IMR-90 (cell line): ENCODE measurements around the gene TBC1D16. TPM values are rescaled to one million over a fixed set of nuclear protein-coding genes. Genes with fewer than 3 reads are reported as not detected.

Source experiments
- ATAC-seq: fragments of 200-7000 bp; cut with Tn5 transposase; 2 replicates; pipeline ENCODE4 v1.9.1; 2020; ENCODE audit warnings: low read depth, mild to moderate bottlenecking, moderate library complexity
- BruUV-seq: library from RNA; stranded (reverse); fragments of 400-500 nt; replicated peaks from 2 replicates; lab custom pipeline; 2021; lab: Mats Ljungman, UMichigan
- CTCF ChIA-PET: fragments of 300-600 bp; formaldehyde crosslinking; extraction: SDS; loops from one replicate; lab custom pipeline; 2021; ENCODE audit warnings: antibody characterized with exemption; lab: Yijun Ruan, JAX
- POLR2A ChIA-PET: fragments of 300-600 bp; sonication (Branson Sonifier 250); formaldehyde crosslinking; loops from one replicate; lab custom pipeline; 2022; ENCODE audit warnings: antibody characterized with exemption; ENCODE audit not compliant: unreplicated experiment; lab: Charles Lee
- DNase-seq: peaks from one replicate; pipeline ENCODE4 v3.0.0; 2013
- H2AFZ ChIP-seq: replicated peaks from 2 replicates; pipeline ENCODE3; 2013; ENCODE audit warnings: low read length, mild to moderate bottlenecking; ENCODE audit not compliant: poor library complexity
- H2AK5ac ChIP-seq: 2 replicates; pipeline ENCODE4 v1.6.1; 2013; ENCODE audit warnings: low read depth, low read length, inconsistent platforms
- H2AK9ac ChIP-seq: replicated peaks from 2 replicates; pipeline ENCODE3; 2013; ENCODE audit warnings: mild to moderate bottlenecking, low read depth, low read length, moderate library complexity; ENCODE audit not compliant: poor library complexity
- H2BK120ac ChIP-seq: 2 replicates; pipeline ENCODE4 v1.6.1; 2013; ENCODE audit warnings: low read depth, low read length, inconsistent platforms
- H2BK15ac ChIP-seq: 3 replicates; pipeline ENCODE4 v1.6.1; 2013; ENCODE audit warnings: low read depth, low read length, inconsistent platforms
- H2BK20ac ChIP-seq: 2 replicates; pipeline ENCODE4 v1.6.1; 2013; ENCODE audit warnings: low read depth, mild to moderate bottlenecking, inconsistent platforms, low read length, moderate library complexity
- H2BK5ac ChIP-seq: 2 replicates; pipeline ENCODE4 v1.6.1; 2013; ENCODE audit warnings: mild to moderate bottlenecking, low read depth, low read length, inconsistent platforms; ENCODE audit not compliant: poor library complexity, severe bottlenecking
- H3K14ac ChIP-seq: replicated peaks from 2 replicates; pipeline ENCODE4 v1.6.1; 2013; ENCODE audit warnings: low read depth, low read length, inconsistent platforms
- H3K18ac ChIP-seq: 2 replicates; pipeline ENCODE4 v1.6.1; 2013; ENCODE audit warnings: low read depth, low read length, control low read depth
- H3K23ac ChIP-seq: 2 replicates; pipeline ENCODE4 v1.6.1; 2013; ENCODE audit warnings: low read depth, low read length, inconsistent platforms
- H3K27ac ChIP-seq: 2 replicates; pipeline ENCODE4 v1.5.1; 2013; ENCODE audit warnings: mild to moderate bottlenecking, control low read depth, low read length; ENCODE audit not compliant: insufficient read depth
- H3K27me3 ChIP-seq: 2 replicates; pipeline ENCODE4 v1.6.1; 2013; ENCODE audit warnings: low read length; ENCODE audit not compliant: control insufficient read depth, insufficient read depth
- H3K36me3 ChIP-seq: 2 replicates; pipeline ENCODE4 v1.6.1; 2013; ENCODE audit warnings: low read length, mixed read lengths; ENCODE audit not compliant: control insufficient read depth, insufficient read depth
- H3K4ac ChIP-seq: 2 replicates; pipeline ENCODE4 v1.6.1; 2013; ENCODE audit warnings: low read depth, low read length, inconsistent platforms
- H3K4me1 ChIP-seq: 2 replicates; pipeline ENCODE4 v1.6.1; 2013; ENCODE audit warnings: low read length, mixed read lengths; ENCODE audit not compliant: control insufficient read depth, insufficient read depth
- H3K4me2 ChIP-seq: 2 replicates; pipeline ENCODE4 v1.6.1; 2013; ENCODE audit warnings: low read depth, mild to moderate bottlenecking, control low read depth, low read length, moderate library complexity
- H3K4me3 ChIP-seq: 2 replicates; pipeline ENCODE4 v1.5.1; 2013; ENCODE audit warnings: low read depth, mild to moderate bottlenecking, control low read depth, low read length, moderate library complexity; ENCODE audit not compliant: insufficient read depth
- H3K56ac ChIP-seq: 2 replicates; pipeline ENCODE4 v1.6.1; 2013; ENCODE audit warnings: low read length, inconsistent platforms; ENCODE audit not compliant: insufficient read depth; ENCODE audit errors: extremely low read depth
- H3K79me1 ChIP-seq, 2 experiments: 2 replicates each; pipeline ENCODE4 v1.6.1; 2013; ENCODE audit warnings: low read length in 2 of 2, inconsistent platforms in 1 of 2, low read depth in 1 of 2
- H3K9ac ChIP-seq: 2 replicates; pipeline ENCODE4 v1.6.1; 2013; ENCODE audit warnings: low read depth, low read length, control low read depth
- H3K9me1 ChIP-seq: 2 replicates; pipeline ENCODE4 v1.6.1; 2013; ENCODE audit warnings: low read length, inconsistent platforms; ENCODE audit not compliant: insufficient read depth
- H3K9me3 ChIP-seq: 2 replicates; pipeline ENCODE4 v1.6.1; 2013; ENCODE audit warnings: low read length; ENCODE audit not compliant: control insufficient read depth, insufficient read depth
- H4K20me1 ChIP-seq: 2 replicates; pipeline ENCODE4 v1.6.1; 2013; ENCODE audit warnings: low read length, inconsistent platforms; ENCODE audit not compliant: insufficient read depth
- H4K5ac ChIP-seq: 2 replicates; pipeline ENCODE4 v1.6.1; 2013; ENCODE audit warnings: mild to moderate bottlenecking, low read depth, low read length, control low read depth
- H4K8ac ChIP-seq, 2 experiments: 2 replicates each; pipeline ENCODE4 v1.6.1; 2013; ENCODE audit warnings: low read depth in 2 of 2, low read length in 2 of 2, control low read depth in 1 of 2, inconsistent platforms in 1 of 2
- H4K91ac ChIP-seq: 2 replicates; pipeline ENCODE4 v1.6.1; 2013; ENCODE audit warnings: low read depth, low read length, inconsistent platforms; ENCODE audit not compliant: insufficient read depth
- BHLHE40 ChIP-seq: fragments of 150-350 bp; IDR thresholded peaks from 2 replicates; pipeline ENCODE4 v1.6.1; 2016; ENCODE audit warnings: mild to moderate bottlenecking, low read depth, low read length
- CEBPB ChIP-seq: IDR thresholded peaks from 2 replicates; pipeline ENCODE4 v1.6.1; 2012; ENCODE audit warnings: low read depth, low read length, improper control_type of control experiment
- CTCF ChIP-seq: conservative IDR thresholded peaks from 2 replicates; pipeline ENCODE4 v1.5.1; 2012; ENCODE audit warnings: mild to moderate bottlenecking, low read depth, low read length, improper control_type of control experiment
- FOS ChIP-seq: fragments of 150-350 bp; IDR thresholded peaks from 2 replicates; pipeline ENCODE4 v1.6.1; 2016; ENCODE audit warnings: low read depth, low read length
- MAFK ChIP-seq: IDR thresholded peaks from 2 replicates; pipeline ENCODE4 v1.6.1; 2012; ENCODE audit warnings: low read depth, low read length, improper control_type of control experiment
- MAZ ChIP-seq: IDR thresholded peaks from 2 replicates; pipeline ENCODE4 v1.6.1; 2012; ENCODE audit warnings: low read depth, mild to moderate bottlenecking, low read length, improper control_type of control experiment, moderate library complexity, borderline replicate concordance
- MXI1 ChIP-seq: IDR thresholded peaks from 2 replicates; pipeline ENCODE4 v1.6.1; 2012; ENCODE audit warnings: low read depth, mild to moderate bottlenecking, low read length, moderate library complexity, borderline replicate concordance
- NFE2L2 ChIP-seq: fragments of 150-350 bp; IDR thresholded peaks from 2 replicates; pipeline ENCODE4 v1.6.1; 2016; ENCODE audit warnings: low read depth, mild to moderate bottlenecking, low read length
- POLR2A ChIP-seq: IDR thresholded peaks from 2 replicates; pipeline ENCODE4 v1.6.1; 2012; ENCODE audit warnings: mild to moderate bottlenecking, low read depth, low read length
- RAD21 ChIP-seq: IDR thresholded peaks from 2 replicates; pipeline ENCODE4 v1.6.1; 2012; ENCODE audit warnings: low read length, improper control_type of control experiment
- RCOR1 ChIP-seq: IDR thresholded peaks from 2 replicates; pipeline ENCODE4 v1.6.1; 2012; ENCODE audit warnings: mild to moderate bottlenecking, low read length, improper control_type of control experiment; ENCODE audit not compliant: insufficient replicate concordance
- SMC3 ChIP-seq: fragments of 150-350 bp; IDR thresholded peaks from 2 replicates; pipeline ENCODE4 v1.6.1; 2016; ENCODE audit warnings: low read depth, mild to moderate bottlenecking, antibody characterized with exemption, low read length, moderate library complexity
- USF2 ChIP-seq: fragments of 150-350 bp; IDR thresholded peaks from 2 replicates; pipeline ENCODE4 v1.6.1; 2017; ENCODE audit warnings: mild to moderate bottlenecking, antibody characterized with exemption, low read length, low read depth
- WGBS, 2 experiments: methylation state at CpG; one replicate each; pipeline versions ENCODE4 v1.1.5 to v1.1.7; 2013; ENCODE audit warnings: missing lambda C conversion rate in 2 of 2; ENCODE audit not compliant: insufficient read length in 1 of 2; ENCODE audit errors: extremely low coverage in 2 of 2; 5-methylcytosine and 5-hydroxymethylcytosine counted together
- dilution Hi-C: fragments of 300-500 bp; cut with HindIII; formaldehyde crosslinking; loops from one replicate; pipeline ENCODE4 v1.14.3; 2018; ENCODE audit warnings: low sequenced_read_pairs; ENCODE audit not compliant: unreplicated experiment
- in situ Hi-C: fragments of 300-500 bp; cut with MboI; formaldehyde crosslinking; loops from 3 replicates; pipeline ENCODE4 v1.14.3; 2019; ENCODE audit warnings: low sequenced_read_pairs, inconsistent platforms, mixed read lengths
- intact Hi-C: fragments of 100-400 bp; cut with micrococcal nuclease; formaldehyde crosslinking; loops from 2 replicates; pipeline ENCODE4 v1.10.0; 2022
- polyA plus RNA-seq, 3 experiments: library from polyadenylated mRNA; depleted of rRNA; stranded (reverse); fragments of >200 nt; gene quantifications; 2 replicates each; pipeline ENCODE4 v1.2.3, GENCODE V29; 2012; ENCODE audit warnings: low replicate concordance in 1 of 3
- total RNA-seq: library from RNA; depleted of rRNA; stranded (reverse); fragments of >200 nt; gene quantifications from 2 replicates; pipeline ENCODE4 v1.2.3, GENCODE V29; 2012

Gene TBC1D16
- total and polyA plus RNA-seq, 2 of the 4 experiments (the other 2 are of a cell fraction), result 10.1 to 16.7 TPM

DNA sequence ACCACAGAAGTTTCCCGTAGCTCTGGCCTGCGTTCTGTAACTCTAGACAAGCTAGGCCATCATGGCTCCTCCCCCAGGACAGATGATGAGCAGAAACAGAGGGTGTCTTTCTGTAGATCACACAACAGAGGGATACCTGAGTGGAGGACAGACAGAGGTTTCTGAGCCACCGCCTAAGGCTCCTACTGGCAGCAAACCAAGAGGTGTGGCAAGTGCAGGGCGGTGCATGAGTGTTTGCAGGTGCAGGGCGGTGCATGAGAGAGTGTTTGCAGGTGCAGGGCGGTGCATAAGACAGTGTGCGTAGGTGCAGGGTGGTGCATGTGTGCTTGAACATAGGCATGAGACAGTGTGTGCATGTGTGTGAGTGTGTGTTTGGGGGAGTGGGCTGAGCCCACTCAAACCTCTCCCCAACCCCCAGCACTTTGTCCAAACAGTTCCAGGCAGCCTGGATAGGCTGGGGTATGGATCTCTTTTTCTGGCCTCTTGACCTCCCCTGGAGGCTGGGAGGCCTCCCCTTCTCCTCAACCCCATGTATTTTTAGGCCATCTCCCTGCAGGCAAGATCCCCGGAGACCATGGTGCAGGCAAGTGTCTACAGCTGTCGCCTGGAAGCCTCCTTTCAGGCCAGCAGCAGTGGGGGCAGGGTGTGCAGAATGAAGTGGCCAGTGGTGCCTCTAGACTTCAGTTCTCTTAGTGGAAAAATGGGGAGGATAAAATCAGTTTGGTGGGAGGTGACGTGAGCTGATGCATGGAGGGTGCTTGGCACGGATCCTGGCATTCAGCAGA, 143.0 kb downstream of the TBC1D16 start:
- H4K20me1 ChIP-seq, result no peaks in the 10 kb centered on the region
- in situ Hi-C loops, result no loop called here
- H4K8ac ChIP-seq, result no peak overlapping the region
- WGBS, 2 experiments, result 56% methylated on average over 8 of the region's 11 CpGs; no CpG with 5 or more reads in 1 of the 2 experiments
- BruUV-seq, result no TSS peak
- no peak overlapping the region for H3K27ac ChIP-seq
- no peak overlapping the region for H2BK5ac ChIP-seq
- no peak overlapping the region for H2BK15ac ChIP-seq
- no peak overlapping the region for H3K23ac ChIP-seq
- H3K36me3 ChIP-seq, result no peaks in the 10 kb centered on the region
- ATAC-seq, result no peak
- POLR2A ChIA-PET, result no interaction called here
- H3K79me1 ChIP-seq, result no peaks in the 10 kb centered on the region
- DNase-seq, result no peak
- H2BK20ac ChIP-seq, result no peak overlapping the region
- no peaks in the 10 kb centered on the region for H3K9me3 ChIP-seq
- H3K4me3 ChIP-seq, result no peak overlapping the region
- no peak overlapping the region for H2AFZ ChIP-seq
- no peaks in the 10 kb centered on the region for H3K4me1 ChIP-seq
- no peak overlapping the region for H2BK120ac ChIP-seq
- H3K27me3 ChIP-seq, result peaks cover 33% of the 10 kb centered on the region
- no peaks in the 10 kb centered on the region for H3K9me1 ChIP-seq
- no peak overlapping the region for H3K4me2 ChIP-seq
- TF ChIP-seq USF2, result no peak
- no peak for TF ChIP-seq POLR2A
- no peak for TF ChIP-seq CEBPB
- TF ChIP-seq MAFK, result no peak
- TF ChIP-seq RCOR1, result no peak
- no peak for TF ChIP-seq MAZ
- no peak for TF ChIP-seq MXI1
- no peak for TF ChIP-seq BHLHE40
- TF ChIP-seq FOS, result no peak
- no peak for TF ChIP-seq CTCF
- no peak for TF ChIP-seq SMC3
- TF ChIP-seq RAD21, result no peak
- TF ChIP-seq NFE2L2, result no peak
- dilution Hi-C loops, result no loop called here
- no peak overlapping the region for H3K14ac ChIP-seq
- H4K91ac ChIP-seq, result no peak overlapping the region
- no peak overlapping the region for H3K56ac ChIP-seq
- no peak overlapping the region for H3K4ac ChIP-seq
- intact Hi-C loops, result no loop called here
- CTCF ChIA-PET, result no interaction called here
- H2AK5ac ChIP-seq, result no peak overlapping the region
- no peak overlapping the region for H2AK9ac ChIP-seq
- H3K18ac ChIP-seq, result no peak overlapping the region
- no peak overlapping the region for H3K9ac ChIP-seq
- H4K5ac ChIP-seq, result no peak overlapping the region
